ENCODE results near the gene SIRPA. TPM values are rescaled to one million over a fixed set of nuclear protein-coding genes. Genes with fewer than 3 reads are reported as not detected.

The SIRPA gene
- total RNA-seq, 1 experiment from 2014 or later: 8.9 TPM

GRCh38 chr20:1934156-1934555 is 38.9 kb downstream of the SIRPA start (continued):
- TF ChIP-seq STAT6 (CRISPR knock-in tag; conservative IDR thresholded peaks at IDR 0.05; ENCODE audit: low read depth) (no peak), RORB (CRISPR knock-in tag; IDR thresholded peaks at IDR 0.05) (no peak), GTF2I (CRISPR knock-in tag; conservative IDR thresholded peaks at IDR 0.05) (no peak), ZNF396 (CRISPR knock-in tag; IDR thresholded peaks at IDR 0.05; ENCODE audit: borderline replicate concordance) (no peak), SMAD4 (CRISPR knock-in tag; IDR thresholded peaks at IDR 0.05) (no peak), SP1 (CRISPR knock-in tag; conservative IDR thresholded peaks at IDR 0.05) (no peak), KAT7 (CRISPR knock-in tag; IDR thresholded peaks at IDR 0.05; ENCODE audit: borderline replicate concordance) (no peak), CTCF (IDR thresholded peaks at IDR 0.05) (no peak), ZNF138 (CRISPR knock-in tag; conservative IDR thresholded peaks at IDR 0.05) (no peak), ZNF317 (CRISPR knock-in tag; IDR thresholded peaks at IDR 0.05; ENCODE audit: borderline replicate concordance, low read depth) (no peak)

GRCh38 chr20:1934721-1935573 is 39.7 kb downstream of the SIRPA start:
- no peak for ATAC-seq
- ChIA-PET POLR2A (no interaction called here), CTCF (no interaction called here)
- Mint-ChIP-seq H3K4me1 (peaks cover 8% of the 10 kb centered on the region), H3K36me3 (peaks cover 4% of the 10 kb centered on the region), H3K27ac (no peak overlapping the region), H3K27me3 (ENCODE audit: low read depth) (no peaks in the 10 kb centered on the region), H3K9me3 (no peaks in the 10 kb centered on the region), H3K4me3 (no peak overlapping the region)
- DNase-seq (ENCODE audit: low spot score): no peak
- TF ChIP-seq FOXK1 (CRISPR knock-in tag; IDR thresholded peaks at IDR 0.05) (no peak), ZNF281 (CRISPR knock-in tag; IDR thresholded peaks at IDR 0.05) (no peak), IRF1 (CRISPR knock-in tag; IDR thresholded peaks at IDR 0.05) (no peak), ZBTB43 (CRISPR knock-in tag; IDR thresholded peaks at IDR 0.05) (no peak), E2F5 (CRISPR knock-in tag; IDR thresholded peaks at IDR 0.05) (no peak), SOX15 (CRISPR knock-in tag; IDR thresholded peaks at IDR 0.05) (no peak), ZNF425 (CRISPR knock-in tag; conservative IDR thresholded peaks at IDR 0.05) (no peak), KAT7 (CRISPR knock-in tag; IDR thresholded peaks at IDR 0.05; ENCODE audit: borderline replicate concordance) (no peak), ZNF512 (CRISPR knock-in tag; IDR thresholded peaks at IDR 0.05; ENCODE audit: borderline replicate concordance) (no peak), ELF4 (CRISPR knock-in tag; IDR thresholded peaks at IDR 0.05; ENCODE audit: low read depth) (no peak), EMX1 (CRISPR knock-in tag; IDR thresholded peaks at IDR 0.05) (no peak), ZNF423 (CRISPR knock-in tag; IDR thresholded peaks at IDR 0.05) (no peak)
